Endothelial cell of umbilical vein (primary cell): ENCODE measurements around the gene LARP1B.

ENCODE experiments used
- EZH2 ChIP-seq: IDR thresholded peaks from 2 replicates; pipeline ENCODE4 v1.6.1; 2012; ENCODE audit warnings: borderline replicate concordance, low read depth, mild to moderate bottlenecking, moderate library complexity, low read length, inconsistent platforms; ENCODE audit not compliant: severe bottlenecking
- FOS ChIP-seq: IDR thresholded peaks from 2 replicates; pipeline ENCODE4 v1.6.1; 2011; ENCODE audit warnings: mild to moderate bottlenecking, low read length, moderate library complexity, borderline replicate concordance; ENCODE audit not compliant: insufficient read depth
- GATA2 ChIP-seq: IDR thresholded peaks from 2 replicates; pipeline ENCODE4 v1.7.0; 2011; ENCODE audit warnings: low read depth, mild to moderate bottlenecking, moderate library complexity, mixed read lengths, low read length; ENCODE audit not compliant: insufficient read length, insufficient read depth
- JUN ChIP-seq: IDR thresholded peaks from 2 replicates; pipeline ENCODE4 v1.6.1; 2011; ENCODE audit warnings: borderline replicate concordance, low read depth; ENCODE audit not compliant: insufficient read length, insufficient read depth
- MYC ChIP-seq: IDR thresholded peaks from one replicate; pipeline ENCODE4 v1.6.1; 2011; ENCODE audit warnings: mild to moderate bottlenecking, low read depth, low read length
- POLR2A ChIP-seq: IDR thresholded peaks from 2 replicates; pipeline ENCODE4 v1.6.1; 2012; ENCODE audit warnings: low read depth, mild to moderate bottlenecking, control low read depth, low read length
- POLR2AphosphoS5 ChIP-seq: IDR thresholded peaks from 2 replicates; pipeline ENCODE4 v1.6.1; 2012; ENCODE audit warnings: low read depth, mild to moderate bottlenecking, control low read depth, low read length, moderate library complexity; ENCODE audit not compliant: insufficient read depth
- TF ChIP-seq, protein P1 (sequence below), 2 donors: IDR thresholded peaks; 1 replicate in 1 of 2; 2 replicates in 1 of 2; pipeline ENCODE4 v1.5.1; 2011; ENCODE audit warnings: low read length in 2 of 2, mild to moderate bottlenecking in 2 of 2, moderate library complexity in 2 of 2, control low read depth in 1 of 2, inconsistent platforms in 1 of 2, low read depth in 1 of 2; ENCODE audit not compliant: insufficient read depth in 1 of 2; ENCODE audit errors: extremely low read depth in 1 of 2

DNA sequence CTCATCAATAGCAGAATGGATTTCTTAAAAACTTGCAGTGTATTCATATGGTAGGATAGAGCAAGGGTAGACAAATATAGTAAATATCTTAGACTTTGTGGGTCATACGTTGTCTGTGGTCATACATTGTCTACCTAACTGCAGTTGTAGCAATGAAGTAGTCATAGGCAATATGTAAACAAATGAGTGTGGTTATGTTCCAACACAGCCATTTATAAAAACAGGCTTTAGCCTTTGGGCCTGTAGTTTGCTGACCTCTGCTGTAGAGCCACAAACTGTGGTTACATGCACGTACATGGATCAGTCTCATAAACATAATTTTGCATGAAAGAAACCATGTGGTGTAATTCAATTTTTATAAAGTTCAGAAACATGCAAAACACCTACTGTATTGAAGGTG lies 98.9 kb downstream of the LARP1B start:
- TF ChIP-seq, protein P1, sequence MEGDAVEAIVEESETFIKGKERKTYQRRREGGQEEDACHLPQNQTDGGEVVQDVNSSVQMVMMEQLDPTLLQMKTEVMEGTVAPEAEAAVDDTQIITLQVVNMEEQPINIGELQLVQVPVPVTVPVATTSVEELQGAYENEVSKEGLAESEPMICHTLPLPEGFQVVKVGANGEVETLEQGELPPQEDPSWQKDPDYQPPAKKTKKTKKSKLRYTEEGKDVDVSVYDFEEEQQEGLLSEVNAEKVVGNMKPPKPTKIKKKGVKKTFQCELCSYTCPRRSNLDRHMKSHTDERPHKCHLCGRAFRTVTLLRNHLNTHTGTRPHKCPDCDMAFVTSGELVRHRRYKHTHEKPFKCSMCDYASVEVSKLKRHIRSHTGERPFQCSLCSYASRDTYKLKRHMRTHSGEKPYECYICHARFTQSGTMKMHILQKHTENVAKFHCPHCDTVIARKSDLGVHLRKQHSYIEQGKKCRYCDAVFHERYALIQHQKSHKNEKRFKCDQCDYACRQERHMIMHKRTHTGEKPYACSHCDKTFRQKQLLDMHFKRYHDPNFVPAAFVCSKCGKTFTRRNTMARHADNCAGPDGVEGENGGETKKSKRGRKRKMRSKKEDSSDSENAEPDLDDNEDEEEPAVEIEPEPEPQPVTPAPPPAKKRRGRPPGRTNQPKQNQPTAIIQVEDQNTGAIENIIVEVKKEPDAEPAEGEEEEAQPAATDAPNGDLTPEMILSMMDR (IDR thresholded peaks at IDR 0.05; ENCODE audit: extremely low read depth in 1 of 2, insufficient read depth in 1 of 2, low read depth in 1 of 2, low read length in 2 of 2), result no peak
- TF ChIP-seq MYC (no peak), FOS (no peak), POLR2AphosphoS5 (no peak), EZH2 (no peak), POLR2A (no peak), JUN (no peak), GATA2 (no peak)
